ENCODE measurements around the gene MICB. TPM values are rescaled to one million over a fixed set of nuclear protein-coding genes. Genes with fewer than 3 reads are reported as not detected.

The MICB gene
- total and polyA plus RNA-seq, 4 donors = 1.8 to 6.2 (median 4.1) TPM

DNA sequence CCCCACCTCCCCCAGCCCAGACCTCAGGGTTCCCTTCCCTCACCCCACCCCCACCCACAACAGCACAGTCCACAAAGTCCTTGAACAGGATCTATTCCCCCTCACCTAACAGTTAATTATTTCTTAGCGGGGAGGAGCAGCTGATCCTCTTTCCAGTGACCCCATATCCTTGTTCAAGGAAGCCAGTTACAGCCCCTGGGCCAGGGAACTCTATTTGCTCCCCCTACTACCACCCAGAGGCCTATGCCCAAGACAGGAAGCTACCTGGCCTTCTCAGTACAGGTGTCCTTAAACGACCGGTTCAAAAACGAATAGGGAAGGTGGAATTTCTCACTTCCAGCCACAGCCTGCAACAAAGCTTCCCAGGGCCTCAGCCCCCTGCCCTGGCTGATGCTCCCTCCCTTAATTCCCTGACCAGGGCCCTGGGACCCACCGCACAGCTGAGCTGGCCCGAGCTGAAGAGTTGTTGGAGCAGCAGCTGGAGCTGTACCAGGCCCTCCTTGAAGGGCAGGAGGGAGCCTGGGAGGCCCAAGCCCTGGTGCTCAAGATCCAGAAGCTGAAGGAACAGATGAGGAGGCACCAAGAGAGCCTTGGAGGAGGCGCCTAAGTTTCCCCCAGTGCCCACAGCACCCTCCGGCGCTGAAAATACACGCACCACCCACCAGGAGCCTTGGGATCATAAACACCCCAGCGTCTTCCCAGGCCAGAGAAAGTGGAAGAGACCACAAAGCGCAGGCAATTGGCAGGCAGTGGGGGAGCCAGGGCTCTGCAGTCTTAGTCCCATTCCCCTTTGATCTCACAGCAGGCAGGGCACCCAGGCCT is 31.6 kb downstream of the MICB start:
- ATAC-seq (ENCODE audit: low FRiP score) = no peak
- no peaks in the 10 kb centered on the region for H3K9me3 ChIP-seq (ENCODE audit: control insufficient read depth, low read length)
- intact Hi-C loops (cut with DNase I) = no loop called here
- no peak for DNase-seq
- WGBS, 2 donors = 40 to 45% methylated on average over 12 of the region's 12 CpGs
- H3K27me3 ChIP-seq (ENCODE audit: control insufficient read depth in 1 of 2, insufficient read depth in 2 of 2, low read length in 1 of 2) = no peaks in the 10 kb centered on the region
- no peak overlapping the region for H3K4me3 ChIP-seq (ENCODE audit: low read length in 2 of 2)
- peaks cover 5 to 7% of the 10 kb centered on the region in 2 donors for H3K36me3 ChIP-seq (ENCODE audit: control insufficient read depth in 1 of 2, insufficient read depth in 2 of 2, low read length in 1 of 2)
- no peak overlapping the region for H3K27ac ChIP-seq (ENCODE audit: low read depth in 1 of 2, low read length in 2 of 2)
- H3K4me1 ChIP-seq (ENCODE audit: control insufficient read depth in 1 of 2, insufficient read depth in 2 of 2, low read length in 2 of 2) = no peaks in the 10 kb centered on the region

DNA sequence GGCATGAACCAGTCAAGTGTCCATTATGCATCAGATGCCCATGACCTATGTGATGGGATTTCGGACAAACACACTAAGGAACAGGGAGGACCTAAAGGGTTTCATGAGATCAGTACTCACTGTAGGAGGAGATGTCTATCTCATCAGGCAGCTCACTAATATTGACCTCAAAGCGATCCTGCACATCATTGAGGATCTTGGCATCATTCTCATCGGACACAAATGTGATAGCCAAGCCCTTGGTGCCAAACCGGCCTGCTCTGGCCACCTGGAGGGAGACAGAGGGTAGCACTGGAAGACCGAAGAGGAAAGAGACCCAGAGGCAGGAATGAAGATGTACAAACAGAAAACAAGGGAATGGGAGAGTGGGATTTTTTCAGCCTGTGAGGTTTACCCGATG is 32.7 kb downstream of the MICB start:
- Histone ChIP-seq H3K4me3 (ENCODE audit: low read length in 2 of 2) (no peak overlapping the region), H3K36me3 (ENCODE audit: control insufficient read depth in 1 of 2, insufficient read depth in 2 of 2, low read length in 1 of 2) (peaks cover 9 to 12% of the 10 kb centered on the region in 2 donors), H3K9me3 (ENCODE audit: control insufficient read depth, low read length) (no peaks in the 10 kb centered on the region), H3K27me3 (ENCODE audit: control insufficient read depth in 1 of 2, insufficient read depth in 2 of 2, low read length in 1 of 2) (no peaks in the 10 kb centered on the region), H3K4me1 (ENCODE audit: control insufficient read depth in 1 of 2, insufficient read depth in 2 of 2, low read length in 2 of 2) (no peaks in the 10 kb centered on the region), H3K27ac (ENCODE audit: low read depth in 1 of 2, low read length in 2 of 2) (no peak overlapping the region)
- 62 to 66% methylated on average over 6 of the region's 6 CpGs for WGBS, 2 donors
- DNase-seq = no peak
- no peak for ATAC-seq (ENCODE audit: low FRiP score)
- intact Hi-C loops (cut with DNase I) = no loop called here

- 83 to 86% methylated on average over 7 of the region's 7 CpGs for WGBS, 2 donors
- no peak for DNase-seq
- Histone ChIP-seq H3K9me3 (ENCODE audit: control insufficient read depth, low read length) (no peaks in the 10 kb centered on the region), H3K27ac (ENCODE audit: low read depth in 1 of 2, low read length in 2 of 2) (no peak overlapping the region), H3K4me1 (ENCODE audit: control insufficient read depth in 1 of 2, insufficient read depth in 2 of 2, low read length in 2 of 2) (no peaks in the 10 kb centered on the region), H3K27me3 (ENCODE audit: control insufficient read depth in 1 of 2, insufficient read depth in 2 of 2, low read length in 1 of 2) (no peaks in the 10 kb centered on the region), H3K36me3 (ENCODE audit: control insufficient read depth in 1 of 2, insufficient read depth in 2 of 2, low read length in 1 of 2) (peaks cover 9 to 17% of the 10 kb centered on the region in 2 donors), H3K4me3 (ENCODE audit: low read length in 2 of 2) (no peak overlapping the region)
- intact Hi-C loops (cut with DNase I) = no loop called here
- no peak for ATAC-seq (ENCODE audit: low FRiP score)
Measured at GRCh38 chr6:31531162-31531561, 33.2 kb downstream of the MICB start.

DNA sequence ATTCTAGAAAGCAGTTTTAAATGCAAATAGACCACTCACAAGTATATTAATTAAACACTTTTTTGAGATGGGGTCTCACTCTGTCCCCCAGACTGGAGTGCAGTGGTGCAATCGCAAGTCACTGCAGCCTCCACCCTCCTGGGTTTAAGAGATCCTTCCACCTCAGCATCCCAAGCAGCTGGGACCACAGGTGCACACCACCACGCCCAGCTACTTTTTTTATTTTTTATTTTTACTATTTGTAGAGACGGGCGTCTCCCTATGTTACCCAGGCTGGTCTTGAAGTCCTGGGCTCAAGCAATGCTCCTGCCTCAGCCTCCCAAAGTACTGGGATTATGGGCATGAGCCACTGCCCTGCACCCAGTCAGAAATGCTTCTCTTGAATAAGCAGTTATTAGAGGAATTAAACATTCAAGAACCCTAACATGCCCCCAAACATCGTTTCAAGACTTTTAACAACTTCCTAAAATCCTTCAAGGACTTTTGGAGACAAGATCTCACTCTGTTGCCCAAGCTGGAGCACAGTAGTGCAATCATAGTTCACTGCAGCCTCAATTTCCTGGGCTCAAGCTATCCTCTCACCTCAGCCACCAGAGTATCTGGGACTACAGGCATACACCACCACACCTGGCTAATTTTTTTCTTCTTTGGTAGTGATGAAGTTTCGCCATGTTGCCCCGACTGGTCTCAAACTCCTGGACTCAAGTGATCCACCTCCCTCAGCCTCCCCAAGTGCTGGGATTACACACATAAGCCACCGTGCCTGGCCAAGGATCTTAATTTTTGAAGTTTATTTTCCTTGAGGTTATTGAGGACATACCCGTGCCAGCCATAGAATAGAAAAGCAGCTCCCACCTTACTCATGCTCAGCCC is 34.1 kb downstream of the MICB start:
- H3K27ac ChIP-seq (ENCODE audit: low read depth in 1 of 2, low read length in 2 of 2) = no peak overlapping the region
- peaks cover 9 to 21% of the 10 kb centered on the region in 2 donors for H3K36me3 ChIP-seq (ENCODE audit: control insufficient read depth in 1 of 2, insufficient read depth in 2 of 2, low read length in 1 of 2)
- H3K4me3 ChIP-seq (ENCODE audit: low read length in 2 of 2) = no peak overlapping the region
- H3K27me3 ChIP-seq (ENCODE audit: control insufficient read depth in 1 of 2, insufficient read depth in 2 of 2, low read length in 1 of 2) = no peaks in the 10 kb centered on the region
- no peaks in the 10 kb centered on the region for H3K9me3 ChIP-seq (ENCODE audit: control insufficient read depth, low read length)
- no peak for DNase-seq
- intact Hi-C loops (cut with DNase I) = no loop called here
- WGBS, 2 donors = 63 to 72% methylated on average over 8 to 9 of the region's 9 CpGs
- H3K4me1 ChIP-seq (ENCODE audit: control insufficient read depth in 1 of 2, insufficient read depth in 2 of 2, low read length in 2 of 2) = no peaks in the 10 kb centered on the region
- no peak for ATAC-seq (ENCODE audit: low FRiP score)

DNA sequence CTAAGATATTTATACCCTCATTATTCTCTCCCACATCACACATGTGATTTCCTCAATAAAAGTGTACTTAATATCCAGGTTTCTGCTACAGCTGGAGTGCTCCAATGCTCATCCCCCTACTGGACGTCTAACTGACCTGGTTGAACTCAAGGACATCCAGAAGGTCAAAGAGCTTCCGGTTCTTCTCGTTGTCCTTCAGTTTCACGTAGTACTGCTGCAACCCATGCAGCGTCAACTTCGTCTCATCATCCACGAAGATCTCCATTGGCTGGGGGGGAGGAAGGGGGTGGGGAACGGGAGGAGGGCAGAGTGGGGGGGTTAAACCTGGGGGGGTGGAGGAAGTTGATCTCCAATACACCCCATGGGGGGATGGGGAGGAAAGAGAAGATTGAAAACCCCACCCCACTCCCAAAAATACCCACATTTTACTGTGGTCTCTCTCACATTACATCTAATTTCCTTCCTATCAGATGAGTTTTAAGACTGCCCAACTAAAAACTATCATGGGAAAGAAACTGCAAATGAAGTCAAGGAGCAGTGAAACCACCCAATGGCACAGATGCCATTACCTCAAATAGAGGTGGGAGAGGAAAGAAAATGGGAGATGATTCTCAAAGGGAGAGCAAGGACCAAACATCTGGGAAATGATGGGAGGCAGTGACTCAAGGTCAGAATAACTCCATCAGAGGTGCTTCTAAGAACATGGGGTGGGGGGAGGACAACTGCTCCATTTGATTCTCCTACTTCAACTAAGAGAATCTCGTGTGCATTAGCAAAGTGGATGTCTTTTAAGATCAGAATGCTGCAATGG is 34.9 kb downstream of the MICB start:
- no peaks in the 10 kb centered on the region for H3K27me3 ChIP-seq (ENCODE audit: control insufficient read depth in 1 of 2, insufficient read depth in 2 of 2, low read length in 1 of 2)
- ATAC-seq (ENCODE audit: low FRiP score) (no peak), DNase-seq (no peak)
- 58 to 65% methylated on average over 9 of the region's 9 CpGs for WGBS, 2 donors
- H3K9me3 ChIP-seq (ENCODE audit: control insufficient read depth, low read length) = no peaks in the 10 kb centered on the region
- intact Hi-C loops (cut with DNase I) = no loop called here
- H3K4me3 ChIP-seq (ENCODE audit: low read length in 2 of 2) = no peak overlapping the region
- H3K36me3 ChIP-seq (ENCODE audit: control insufficient read depth in 1 of 2, insufficient read depth in 2 of 2, low read length in 1 of 2) = peaks cover 9 to 21% of the 10 kb centered on the region in 2 donors
- H3K4me1 ChIP-seq (ENCODE audit: control insufficient read depth in 1 of 2, insufficient read depth in 2 of 2, low read length in 2 of 2) = no peaks in the 10 kb centered on the region
- no peak overlapping the region for H3K27ac ChIP-seq (ENCODE audit: low read depth in 1 of 2, low read length in 2 of 2)

DNA sequence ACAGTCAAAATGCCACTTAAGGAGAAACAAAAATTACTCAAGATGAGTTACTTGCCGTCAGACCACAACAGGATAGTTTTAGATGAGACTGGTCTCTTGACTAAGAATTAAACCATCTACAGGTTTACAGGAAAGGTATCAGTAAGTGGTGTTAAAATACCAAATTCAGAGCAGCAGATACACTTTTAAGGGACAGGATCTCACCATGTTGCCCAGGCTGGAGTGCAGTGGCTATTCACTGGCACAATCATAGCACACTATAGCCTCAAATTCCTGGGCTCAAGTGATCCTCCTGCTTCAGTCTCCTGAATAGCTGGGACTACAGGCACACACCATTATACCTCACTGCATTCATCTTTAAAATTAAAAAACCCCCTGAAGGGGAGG is 35.5 kb downstream of the MICB start:
- no peak for ATAC-seq (ENCODE audit: low FRiP score)
- WGBS, 2 donors = 78 to 92% methylated on average over 1 of the region's 1 CpG

DNA sequence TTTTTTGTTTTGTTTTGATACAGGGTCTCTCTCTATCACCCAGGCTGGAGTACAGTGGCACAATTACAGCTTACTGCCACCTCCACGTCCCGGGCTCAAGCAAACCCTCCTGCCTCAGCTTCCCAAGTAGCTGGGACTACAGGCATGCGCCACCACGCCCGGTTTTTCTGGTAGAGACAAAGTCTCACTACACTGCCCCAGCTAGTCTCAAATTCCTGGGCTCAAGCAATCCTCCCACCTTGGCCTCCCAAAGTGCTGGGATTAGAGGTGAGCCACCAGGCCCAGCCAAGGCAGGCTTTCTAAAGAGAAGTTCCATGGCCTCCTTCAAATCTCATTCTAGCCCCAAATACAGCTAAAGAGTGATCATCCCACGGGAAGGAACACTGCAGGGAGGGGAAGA is 36.1 kb downstream of the MICB start:
- Histone ChIP-seq H3K9me3 (ENCODE audit: control insufficient read depth, low read length) (no peaks in the 10 kb centered on the region), H3K27me3 (ENCODE audit: control insufficient read depth in 1 of 2, insufficient read depth in 2 of 2, low read length in 1 of 2) (no peaks in the 10 kb centered on the region), H3K4me1 (ENCODE audit: control insufficient read depth in 1 of 2, insufficient read depth in 2 of 2, low read length in 2 of 2) (peaks cover 0 to 2% of the 10 kb centered on the region in 2 donors), H3K4me3 (ENCODE audit: low read length in 2 of 2) (no peak overlapping the region), H3K36me3 (ENCODE audit: control insufficient read depth in 1 of 2, insufficient read depth in 2 of 2, low read length in 1 of 2) (peaks cover 13 to 28% of the 10 kb centered on the region in 2 donors), H3K27ac (ENCODE audit: low read depth in 1 of 2, low read length in 2 of 2) (no peak overlapping the region)
- DNase-seq = no peak
- WGBS, 2 donors = 84% methylated on average over 6 of the region's 6 CpGs
- no peak for ATAC-seq (ENCODE audit: low FRiP score)
- intact Hi-C loops (cut with DNase I) = no loop called here

More for the DNA sequence above, 35.5 kb downstream of the MICB start:
- Histone ChIP-seq H3K4me3 (ENCODE audit: low read length in 2 of 2) (no peak overlapping the region), H3K9me3 (ENCODE audit: control insufficient read depth, low read length) (no peaks in the 10 kb centered on the region), H3K4me1 (ENCODE audit: control insufficient read depth in 1 of 2, insufficient read depth in 2 of 2, low read length in 2 of 2) (no peaks in the 10 kb centered on the region), H3K27ac (ENCODE audit: low read depth in 1 of 2, low read length in 2 of 2) (no peak overlapping the region), H3K27me3 (ENCODE audit: control insufficient read depth in 1 of 2, insufficient read depth in 2 of 2, low read length in 1 of 2) (no peaks in the 10 kb centered on the region), H3K36me3 (ENCODE audit: control insufficient read depth in 1 of 2, insufficient read depth in 2 of 2, low read length in 1 of 2) (peaks cover 11 to 22% of the 10 kb centered on the region in 2 donors)
- no peak for DNase-seq
- intact Hi-C loops (cut with DNase I) = no loop called here

DNA sequence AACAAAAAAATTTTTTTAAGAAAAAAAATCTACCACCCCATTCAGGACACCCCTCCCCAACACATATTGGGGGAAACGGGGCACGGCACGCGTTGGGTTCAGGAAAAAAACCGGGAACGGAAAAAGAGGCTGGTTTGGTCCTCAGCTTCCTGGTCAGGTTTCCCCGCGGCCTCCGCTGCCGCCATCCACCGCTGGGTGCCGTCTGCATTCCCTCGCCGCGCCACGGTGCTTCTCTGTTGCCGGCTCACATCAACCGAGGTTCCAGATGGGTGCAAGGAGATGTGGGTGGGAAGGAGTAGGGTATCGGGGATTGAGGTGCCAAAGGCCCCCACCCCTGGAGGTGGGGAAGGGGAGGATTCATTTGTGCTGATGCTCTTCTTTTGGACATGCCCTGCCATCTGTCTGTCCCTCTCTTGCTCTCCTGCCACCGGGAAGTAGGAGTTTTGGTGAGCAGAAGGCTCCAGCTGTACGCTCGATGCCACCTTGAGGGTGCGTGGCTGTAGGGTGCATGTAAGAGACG is 36.6 kb downstream of the MICB start:
- Histone ChIP-seq H3K36me3 (ENCODE audit: control insufficient read depth in 1 of 2, insufficient read depth in 2 of 2, low read length in 1 of 2) (peaks cover 14 to 30% of the 10 kb centered on the region in 2 donors), H3K27me3 (ENCODE audit: control insufficient read depth in 1 of 2, insufficient read depth in 2 of 2, low read length in 1 of 2) (no peaks in the 10 kb centered on the region), H3K4me3 (ENCODE audit: low read length in 2 of 2) (no peak overlapping the region), H3K27ac (ENCODE audit: low read depth in 1 of 2, low read length in 2 of 2) (no peak overlapping the region), H3K4me1 (ENCODE audit: control insufficient read depth in 1 of 2, insufficient read depth in 2 of 2, low read length in 2 of 2) (peaks cover 0 to 2% of the 10 kb centered on the region in 2 donors), H3K9me3 (ENCODE audit: control insufficient read depth, low read length) (no peaks in the 10 kb centered on the region)
- WGBS, 2 donors = 87 to 89% methylated on average over 24 of the region's 24 CpGs
- intact Hi-C loops (cut with DNase I) = no loop called here
- ATAC-seq (ENCODE audit: low FRiP score) (no peak), DNase-seq (no peak)
